ENCODE results near the gene NUDT19.
"Not testable (repeated sequence)": the region's sequence is repeated elsewhere in the genome, so short reads cannot be mapped to it uniquely, and the experiment has no call there.

NUDT19 gene

GRCh38 chr19:32717496-32717895 lies 25.9 kb downstream of the NUDT19 start:
- no peak for DNase-seq

DNA sequence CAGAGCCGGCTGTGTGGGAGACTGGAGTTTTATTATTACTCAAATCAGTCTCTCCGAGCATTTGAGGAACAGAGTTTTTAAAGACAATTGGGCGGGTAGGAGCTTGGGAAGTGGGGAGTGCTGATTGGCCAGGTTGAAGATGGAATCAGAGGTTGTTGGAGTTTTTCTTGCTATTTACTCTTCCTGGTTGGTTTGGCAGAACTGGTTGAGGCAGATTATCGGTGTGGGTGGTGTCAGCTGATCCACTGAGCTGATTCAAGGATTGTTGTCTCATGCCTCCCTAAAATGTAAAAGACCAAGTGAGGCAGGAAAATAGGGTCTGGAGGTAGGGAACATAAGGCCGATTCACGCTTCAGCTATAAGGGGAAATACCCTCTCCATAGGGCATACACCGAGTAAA lies 26.7 kb downstream of the NUDT19 start:
- DNase-seq = no peak

- DNase-seq = no peak
Observed at GRCh38 chr19:32719611-32720059, 28.0 kb downstream of the NUDT19 start, which contains the start of gene TDRD12. TSS of gene TDRD12 (plus strand) at chr19:32719767. CDS start at chr19:32720073, 306 bp downstream.

DNA sequence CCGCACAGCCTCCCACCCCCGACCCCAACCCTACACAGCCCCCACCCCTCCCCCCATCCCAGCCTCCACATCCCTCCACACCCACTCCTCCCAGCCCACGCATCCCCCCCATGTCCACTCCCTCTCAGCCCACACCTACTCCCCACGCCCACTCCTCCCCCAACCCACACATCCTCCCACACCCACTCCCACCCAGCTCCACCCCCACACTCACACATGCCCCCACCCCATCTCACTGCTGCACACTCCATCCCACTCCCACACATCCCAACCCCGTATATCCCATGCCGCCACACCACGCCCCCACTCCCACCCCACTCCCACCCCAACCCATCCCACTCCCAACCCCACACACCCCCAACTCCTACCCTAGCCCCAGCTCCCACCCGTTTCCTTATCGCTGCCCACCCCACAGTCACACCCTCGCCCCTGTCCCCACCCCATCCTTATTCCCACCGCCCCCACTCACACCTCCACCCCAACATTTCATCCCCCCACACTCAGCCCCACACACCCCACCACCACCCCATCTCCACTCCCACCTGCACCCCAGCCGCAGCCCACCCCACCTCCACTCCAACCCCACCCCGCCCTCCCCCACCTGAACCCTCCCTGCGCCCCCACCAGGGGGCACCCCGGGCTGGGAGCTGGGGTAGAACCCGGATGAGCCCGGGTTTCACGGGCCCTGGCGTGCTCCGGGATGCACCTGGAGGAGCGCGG lies 28.8 kb downstream of the NUDT19 start:
- DNase-seq = no peak

DNA sequence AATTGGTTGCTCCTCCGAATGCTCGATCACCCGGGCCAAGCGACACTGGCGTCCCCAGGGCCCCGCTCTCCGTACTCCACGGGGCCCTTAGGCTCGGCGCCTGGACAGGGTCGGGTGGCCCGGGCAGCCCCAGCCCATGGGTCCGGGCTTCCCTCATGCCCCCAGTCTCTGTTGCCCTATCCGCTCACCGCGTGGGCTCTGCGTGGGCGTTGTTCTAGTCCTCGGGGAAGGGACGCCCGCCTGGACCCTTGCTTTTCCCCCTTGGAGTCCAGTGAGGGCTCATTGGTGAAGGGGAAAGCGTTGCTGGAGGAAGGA lies 29.3 kb downstream of the NUDT19 start:
- no peak for DNase-seq

- peak; percentile 69 for DNase-seq
Observed at GRCh38 chr19:32735936-32736335, 44.3 kb downstream of the NUDT19 start.

- DNase-seq = no peak
Observed at GRCh38 chr19:32743021-32743420, 51.4 kb downstream of the NUDT19 start.

- no peak for DNase-seq
Observed at GRCh38 chr19:32743447-32743846, 51.8 kb downstream of the NUDT19 start.

- no peak for DNase-seq
Observed at GRCh38 chr19:32744555-32745325, 53.1 kb downstream of the NUDT19 start.

- not testable (repeated sequence) for DNase-seq
Observed at GRCh38 chr19:32745594-32746251, 54.1 kb downstream of the NUDT19 start.

- DNase-seq = peak; percentile 56
Observed at GRCh38 chr19:32746631-32747196, 55.1 kb downstream of the NUDT19 start.

- DNase-seq = peak; percentile 12
Observed at GRCh38 chr19:32748497-32748896, 56.9 kb downstream of the NUDT19 start.

GRCh38 chr19:32748948-32749347 lies 57.3 kb downstream of the NUDT19 start:
- DNase-seq = no peak

- DNase-seq = no peak
Observed at GRCh38 chr19:32749361-32749760, 57.7 kb downstream of the NUDT19 start.

DNA sequence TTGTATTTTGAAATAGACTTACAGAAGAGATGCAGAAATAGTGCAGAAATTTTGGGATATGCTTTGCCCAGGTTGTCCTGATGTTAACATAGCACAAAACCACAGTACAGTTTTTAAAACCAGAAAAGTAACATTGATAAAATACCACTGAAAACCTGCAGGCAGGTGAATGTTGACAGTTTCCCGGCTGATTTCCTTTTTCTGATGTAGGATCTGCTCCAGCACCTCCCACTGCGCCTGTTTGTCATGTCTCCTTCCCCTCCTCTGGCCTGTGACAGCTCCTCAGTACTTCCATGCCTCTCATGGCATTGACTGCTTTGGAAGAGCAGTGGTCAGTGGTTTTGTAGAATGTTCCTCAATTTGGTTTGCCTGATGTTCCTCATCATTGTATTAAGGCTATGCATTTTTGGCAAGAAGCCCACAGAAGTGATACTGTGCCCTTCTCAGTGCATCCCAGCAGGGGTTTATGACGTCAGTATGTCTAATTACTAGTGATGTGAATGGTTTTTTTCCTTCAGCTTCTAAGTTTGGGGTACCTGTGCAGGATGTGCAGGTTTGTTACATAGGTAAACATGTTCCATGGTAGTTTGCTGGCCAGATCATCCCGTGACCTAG lies 58.9 kb downstream of the NUDT19 start:
- DNase-seq = no peak

DNA sequence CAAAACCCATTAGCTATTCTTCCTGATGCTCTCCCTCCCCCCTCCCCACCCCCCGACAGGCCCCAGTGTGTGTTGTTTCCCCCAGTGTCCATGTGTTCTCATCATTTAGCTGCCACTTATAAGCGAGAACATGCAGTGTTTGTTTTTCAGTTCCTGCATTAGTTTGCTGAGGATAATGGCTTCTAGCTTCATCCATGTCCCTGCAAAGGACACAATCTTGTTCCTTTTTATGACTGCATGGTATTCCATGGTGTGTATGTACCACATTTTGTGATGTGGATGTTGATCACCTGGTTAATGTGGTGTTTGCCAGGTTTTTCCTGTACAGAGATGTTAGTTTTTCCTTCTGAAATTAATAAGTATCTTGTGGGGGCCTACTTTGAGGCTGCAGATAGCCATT lies 59.4 kb downstream of the NUDT19 start:
- DNase-seq = no peak

GRCh38 chr19:32757189-32757588 lies 65.6 kb downstream of the NUDT19 start:
- DNase-seq = no peak
